SHP77 (cell line): ENCODE data around the gene VGLL3.

Source experiments
- DNase-seq, 2 experiments: peaks; one replicate each; lab custom pipeline; 2025; lab: John Stamatoyannopoulos, UW

VGLL3 gene

GRCh38 chr3:86949850-86950249 lies 41.1 kb downstream of the VGLL3 start:
- DNase-seq = no peak

- no peak for DNase-seq
These were observed 42.1 kb downstream of the VGLL3 start for GRCh38 chr3:86948822-86949221.

- DNase-seq = no peak
These were observed 48.7 kb downstream of the VGLL3 start for GRCh38 chr3:86942206-86942605.

GRCh38 chr3:86938416-86939105 lies 52.4 kb downstream of the VGLL3 start:
- no peak for DNase-seq

- no peak for DNase-seq
These were observed 53.6 kb downstream of the VGLL3 start for GRCh38 chr3:86937306-86937791.

- DNase-seq = no peak
These were observed 56.1 kb downstream of the VGLL3 start for GRCh38 chr3:86934851-86935250.

GRCh38 chr3:86930831-86931230 lies 60.1 kb downstream of the VGLL3 start:
- no peak for DNase-seq

GRCh38 chr3:86930181-86930580 lies 60.8 kb downstream of the VGLL3 start:
- no peak for DNase-seq

GRCh38 chr3:86929046-86929445 lies 61.9 kb downstream of the VGLL3 start:
- DNase-seq = no peak

GRCh38 chr3:86923071-86923491 lies 67.9 kb downstream of the VGLL3 start:
- no peak for DNase-seq

GRCh38 chr3:86921971-86922680 lies 68.8 kb downstream of the VGLL3 start:
- no peak for DNase-seq

GRCh38 chr3:86914670-86915069 lies 76.3 kb downstream of the VGLL3 start:
- DNase-seq = no peak

- no peak for DNase-seq
These were observed 77.8 kb downstream of the VGLL3 start for GRCh38 chr3:86913160-86913559.

GRCh38 chr3:86895202-86895601 lies 95.7 kb downstream of the VGLL3 start:
- no peak for DNase-seq

GRCh38 chr3:86890741-86891396 lies 100.1 kb downstream of the VGLL3 start:
- DNase-seq = no peak
